GM23338 (cell line): Measurements from ENCODE around the gene STIM1. TPM values are rescaled to one million over a fixed set of nuclear protein-coding genes. Genes with fewer than 3 reads are reported as not detected.

Source experiments
- ATAC-seq: fragments of 200-7000 bp; cut with Tn5 transposase; 3 replicates; pipeline ENCODE4 v1.9.1; 2020
- DNase-seq: peaks from one replicate; pipeline ENCODE4 v3.0.0-alpha.2; 2015; ENCODE audit warnings: low spot score
- H2AFZ ChIP-seq: fragments of 200-600 bp; sonication (generic); 2 replicates; pipeline ENCODE4 v1.8.0; 2016; ENCODE audit warnings: antibody characterized with exemption, mild to moderate bottlenecking, moderate library complexity
- H3F3A ChIP-seq: fragments of 200-600 bp; sonication (generic); replicated peaks from 2 replicates; pipeline ENCODE4 v1.8.0; 2017; ENCODE audit warnings: antibody characterized with exemption, mixed run types, low read depth
- H3K27ac ChIP-seq: fragments of 200-600 bp; sonication (generic); 2 replicates; pipeline ENCODE4 v1.6.1; 2016; ENCODE audit warnings: low read depth
- H3K27me3 ChIP-seq: fragments of 200-600 bp; sonication (generic); 2 replicates; pipeline ENCODE4 v1.8.0; 2016; ENCODE audit warnings: mild to moderate bottlenecking, mixed run types, moderate library complexity; ENCODE audit not compliant: insufficient read depth
- H3K36me3 ChIP-seq: fragments of 200-600 bp; sonication (generic); 2 replicates; pipeline ENCODE4 v1.8.0; 2016; ENCODE audit warnings: mild to moderate bottlenecking; ENCODE audit not compliant: insufficient read depth
- H3K4me1 ChIP-seq: fragments of 200-600 bp; sonication (generic); 2 replicates; pipeline ENCODE4 v1.8.0; 2016; ENCODE audit warnings: mild to moderate bottlenecking, moderate library complexity; ENCODE audit not compliant: insufficient read depth
- H3K4me2 ChIP-seq: fragments of 200-600 bp; sonication (generic); 2 replicates; pipeline ENCODE4 v1.7.1; 2017; ENCODE audit warnings: mixed run types
- H3K4me3 ChIP-seq: fragments of 200-600 bp; sonication (generic); 2 replicates; pipeline ENCODE4 v1.6.1; 2016; ENCODE audit warnings: mixed run types
- H3K79me2 ChIP-seq: fragments of 200-600 bp; sonication (generic); replicated peaks from 2 replicates; pipeline ENCODE4 v1.8.0; 2017; ENCODE audit warnings: mild to moderate bottlenecking; ENCODE audit not compliant: insufficient read depth
- H3K9me2 ChIP-seq: fragments of 200-600 bp; sonication (generic); 2 replicates; pipeline ENCODE4 v1.8.0; 2017; ENCODE audit not compliant: insufficient read depth
- H4K20me1 ChIP-seq: fragments of 200-600 bp; sonication (generic); replicated peaks from 2 replicates; pipeline ENCODE4 v1.8.0; 2017; ENCODE audit warnings: mild to moderate bottlenecking; ENCODE audit not compliant: insufficient read depth
- H3K27ac Mint-ChIP-seq: 2 replicates; pipeline ENCODE4 v1.8.0; 2020; ENCODE audit warnings: inconsistent platforms, mild to moderate bottlenecking, moderate library complexity, mixed read lengths
- H3K27me3 Mint-ChIP-seq: 3 replicates; pipeline ENCODE4 v1.8.0; 2022; ENCODE audit warnings: low read depth, mild to moderate bottlenecking, moderate library complexity, mixed read lengths, inconsistent platforms; ENCODE audit not compliant: insufficient read depth, poor library complexity
- H3K36me3 Mint-ChIP-seq: 3 replicates; pipeline ENCODE4 v1.8.0; 2021; ENCODE audit warnings: low read depth, mild to moderate bottlenecking, inconsistent platforms, moderate library complexity, mixed read lengths
- H3K4me1 Mint-ChIP-seq: 3 replicates; pipeline ENCODE4 v1.8.0; 2020; ENCODE audit warnings: mild to moderate bottlenecking, inconsistent platforms, mixed read lengths
- H3K4me3 Mint-ChIP-seq: 3 replicates; pipeline ENCODE4 v1.8.0; 2021; ENCODE audit warnings: moderate library complexity, mild to moderate bottlenecking, inconsistent platforms, mixed read lengths
- H3K9me3 Mint-ChIP-seq: 3 replicates; pipeline ENCODE4 v1.8.0; 2020; ENCODE audit warnings: moderate library complexity, mild to moderate bottlenecking, inconsistent platforms, mixed read lengths
- CREB1 ChIP-seq: fragments of 250-450 bp; sonication (Bioruptor Pico); IDR thresholded peaks from 2 replicates; pipeline ENCODE4 v1.5.0; 2020; ENCODE audit warnings: low read depth, mild to moderate bottlenecking, moderate library complexity
- CTCF ChIP-seq, 2 experiments: fragments of 200-600 bp in 1 of 2; sonication (generic) in 1 of 2; conservative IDR thresholded peaks; 2 replicates each; pipeline versions ENCODE4 v1.5.1 to v1.6.1; 2016 to 2017; ENCODE audit warnings: antibody characterized with exemption in 2 of 2, low read depth in 2 of 2, mild to moderate bottlenecking in 2 of 2, moderate library complexity in 1 of 2
- ETS1 ChIP-seq: IDR thresholded peaks from 2 replicates; pipeline ENCODE4 v1.6.1; 2016; ENCODE audit warnings: antibody characterized with exemption
- EZH2 ChIP-seq: fragments of 200-600 bp; sonication (generic); IDR thresholded peaks from one replicate; pipeline ENCODE4 v1.8.0; 2017; ENCODE audit warnings: antibody characterized with exemption, mild to moderate bottlenecking, low read depth; ENCODE audit not compliant: unreplicated experiment
- EZH2phosphoT487 ChIP-seq: fragments of 200-600 bp; sonication (generic); IDR thresholded peaks from one replicate; pipeline ENCODE4 v1.8.1; 2018; ENCODE audit warnings: antibody characterized with exemption; ENCODE audit not compliant: unreplicated experiment
- JUNB ChIP-seq: IDR thresholded peaks from one replicate; pipeline ENCODE4 v1.6.1; 2016; ENCODE audit warnings: antibody characterized with exemption; ENCODE audit not compliant: unreplicated experiment
- NANOG ChIP-seq: IDR thresholded peaks from 2 replicates; pipeline ENCODE4 v1.6.1; 2016; ENCODE audit warnings: antibody characterized with exemption, borderline replicate concordance
- POLR2AphosphoS5 ChIP-seq: IDR thresholded peaks from 2 replicates; pipeline ENCODE4 v1.6.1; 2016; ENCODE audit warnings: antibody characterized with exemption, low read depth
- REST ChIP-seq: IDR thresholded peaks from one replicate; pipeline ENCODE4 v1.6.1; 2018; ENCODE audit warnings: antibody characterized with exemption; ENCODE audit not compliant: unreplicated experiment
- STAT1 ChIP-seq: IDR thresholded peaks from one replicate; pipeline ENCODE4 v1.6.1; 2016; ENCODE audit warnings: antibody characterized with exemption; ENCODE audit not compliant: unreplicated experiment
- ZNF114 ChIP-seq: fragments of 250-450 bp; sonication (Bioruptor Pico); IDR thresholded peaks from 2 replicates; pipeline ENCODE4 v1.5.0; 2020; ENCODE audit warnings: mild to moderate bottlenecking, moderate library complexity
- ZNF331 ChIP-seq: fragments of 250-450 bp; sonication (Bioruptor Pico); IDR thresholded peaks from 2 replicates; pipeline ENCODE4 v1.5.0; 2020; ENCODE audit warnings: low read depth, mild to moderate bottlenecking, moderate library complexity
- ZNF462 ChIP-seq: fragments of 250-450 bp; sonication (Bioruptor Pico); IDR thresholded peaks from 2 replicates; pipeline ENCODE4 v1.5.0; 2020; ENCODE audit warnings: mild to moderate bottlenecking, moderate library complexity
- polyA plus RNA-seq: library from polyadenylated mRNA; unstranded; fragments of >200 nt; fragmentation: Nextera tagmentation; extraction: Ambion mirVana; gene quantifications from 2 replicates; pipeline ENCODE4 v1.2.1, GENCODE V29; 2016
- total RNA-seq: library from RNA; depleted of rRNA; stranded (reverse); fragments of >200 nt; shearing (Covaris generic); gene quantifications from 2 replicates; pipeline ENCODE4 v1.2.3, GENCODE V29; 2014

STIM1 gene
- total and polyA plus RNA-seq, 2 experiments from 2014 or later = 3.5 to 14.0 TPM

- ATAC-seq (no peak), DNase-seq (no peak)
- H3K36me3 ChIP-seq = no peaks in the 10 kb centered on the region
- no peaks in the 10 kb centered on the region; the same call in 1 of the 2 replicates for H3K79me2 ChIP-seq
- Mint-ChIP-seq H3K27me3 (peaks cover 2% of the 10 kb centered on the region), H3K27ac (no peak overlapping the region), H3K36me3 (0 out of 3 replicates have a peak, but pooled peaks cover 4% of the 10 kb centered on the region), H3K9me3 (peaks cover 14% of the 10 kb centered on the region), H3K4me1 (no peaks in the 10 kb centered on the region), H3K4me3 (no peak overlapping the region)
- H3K27me3 ChIP-seq = no peaks in the 10 kb centered on the region
- H4K20me1 ChIP-seq = no peaks in the 10 kb centered on the region; the same call in 1 of the 2 replicates
- H3F3A ChIP-seq = no peaks in the 10 kb centered on the region
- H3K4me1 ChIP-seq = no peaks in the 10 kb centered on the region
- H2AFZ ChIP-seq = no peak overlapping the region
- no peak overlapping the region for H3K27ac ChIP-seq
- peaks cover 2% of the 10 kb centered on the region; the same call in 1 of the 2 replicates for H3K9me2 ChIP-seq
- no peak overlapping the region for H3K4me2 ChIP-seq
- H3K4me3 ChIP-seq = no peak overlapping the region
- no peak for TF ChIP-seq EZH2
- TF ChIP-seq NANOG = no peak
- no peak for TF ChIP-seq JUNB
- TF ChIP-seq STAT1 = no peak
- no peak for TF ChIP-seq ZNF114 (CRISPR knock-in tag)
- no peak for TF ChIP-seq ETS1
- TF ChIP-seq CTCF (conservative IDR thresholded peaks at IDR 0.05; ENCODE audit: low read depth in 2 of 2) = no peak
- no peak for TF ChIP-seq EZH2phosphoT487
- TF ChIP-seq ZNF462 = no peak
- TF ChIP-seq POLR2AphosphoS5 = no peak
- TF ChIP-seq CREB1 (CRISPR knock-in tag) = no peak
- no peak for TF ChIP-seq ZNF331 (CRISPR knock-in tag)
- no peak for TF ChIP-seq REST
These were observed 169.9 kb downstream of the STIM1 start for GRCh38 chr11:4025248-4025966.
